Caco-2 (cell line): Measurements from ENCODE around the gene MREG. TPM values are rescaled to one million over a fixed set of nuclear protein-coding genes. Genes with fewer than 3 reads are reported as not detected.

Source experiments
- BruUV-seq: library from RNA; stranded (reverse); fragments of 400-500 nt; replicated peaks from 2 replicates; lab custom pipeline; 2021; lab: Mats Ljungman, UMichigan
- CTCF ChIA-PET: fragments of 300-600 bp; sonication (Branson Sonifier 250); formaldehyde crosslinking; loops from one replicate; lab custom pipeline; 2022; ENCODE audit warnings: antibody characterized with exemption; lab: Charles Lee
- POLR2A ChIA-PET: fragments of 300-600 bp; sonication (Branson Sonifier 250); formaldehyde crosslinking; loops from one replicate; lab custom pipeline; 2022; ENCODE audit warnings: antibody characterized with exemption; lab: Charles Lee
- DNase-seq, 2 experiments: peaks; one replicate each; pipeline versions ENCODE4 v3.0.0 to v3.0.0-alpha.2; 2020 to 2022
- H3K27me3 ChIP-seq: replicated peaks from 2 replicates; pipeline ENCODE4 v1.6.0; 2011; ENCODE audit warnings: low read length; ENCODE audit not compliant: control insufficient read depth, insufficient read depth
- H3K36me3 ChIP-seq: 2 replicates; pipeline ENCODE4 v1.5.1; 2011; ENCODE audit warnings: low read length; ENCODE audit not compliant: control insufficient read depth, insufficient read depth
- H3K4me1 ChIP-seq: fragments of 250-450 bp; sonication (Bioruptor Pico); 2 replicates; pipeline ENCODE4 v1.5.1; 2020; ENCODE audit warnings: mild to moderate bottlenecking
- H3K4me3 ChIP-seq: 2 replicates; pipeline ENCODE4 v1.5.1; 2011; ENCODE audit warnings: low read depth, mild to moderate bottlenecking, control low read depth, low read length
- H3K9me3 ChIP-seq: fragments of 250-450 bp; sonication (Bioruptor Pico); 2 replicates; pipeline ENCODE4 v1.5.1; 2020; ENCODE audit warnings: mild to moderate bottlenecking, moderate library complexity
- H3K27ac Mint-ChIP-seq: one replicate; pipeline ENCODE4 v1.8.0; 2022; ENCODE audit warnings: mixed read lengths; ENCODE audit not compliant: unreplicated experiment
- H3K27me3 Mint-ChIP-seq: one replicate; pipeline ENCODE4 v1.8.0; 2022; ENCODE audit warnings: mixed read lengths; ENCODE audit not compliant: insufficient read depth, unreplicated experiment
- H3K36me3 Mint-ChIP-seq: one replicate; pipeline ENCODE4 v1.8.0; 2022; ENCODE audit warnings: mild to moderate bottlenecking, mixed read lengths; ENCODE audit not compliant: insufficient read depth, unreplicated experiment
- H3K4me1 Mint-ChIP-seq: one replicate; pipeline ENCODE4 v1.8.0; 2022; ENCODE audit warnings: low read depth, mixed read lengths; ENCODE audit not compliant: unreplicated experiment
- H3K4me3 Mint-ChIP-seq: one replicate; pipeline ENCODE4 v1.8.0; 2022; ENCODE audit warnings: mild to moderate bottlenecking, moderate library complexity, mixed read lengths; ENCODE audit not compliant: unreplicated experiment
- H3K9me3 Mint-ChIP-seq: one replicate; pipeline ENCODE4 v1.8.0; 2022; ENCODE audit warnings: mixed read lengths; ENCODE audit not compliant: unreplicated experiment
- CTCF ChIP-seq, 2 experiments: fragments of 200-600 bp in 1 of 2; IDR thresholded peaks; 1 replicate in 1 of 2; 2 replicates in 1 of 2; pipeline versions ENCODE4 v1.5.1 to v1.8.0; 2011 to 2022; ENCODE audit warnings: antibody characterized with exemption in 1 of 2, control low read depth in 1 of 2, inconsistent platforms in 1 of 2, low read depth in 1 of 2, low read length in 1 of 2, mild to moderate bottlenecking in 1 of 2, moderate library complexity in 1 of 2; ENCODE audit not compliant: insufficient read depth in 1 of 2, severe bottlenecking in 1 of 2, unreplicated experiment in 1 of 2
- intact Hi-C: fragments of 100-400 bp; cut with micrococcal nuclease; formaldehyde crosslinking; loops from one replicate; pipeline ENCODE4 v1.10.0; 2022; ENCODE audit not compliant: unreplicated experiment
- total RNA-seq: library from RNA; stranded (reverse); gene quantifications from 2 replicates; pipeline ENCODE4 v1.2.3, GENCODE V29; 2022

The MREG gene
- total RNA-seq, 1 experiment from 2014 or later = 43.8 TPM

- Histone ChIP-seq H3K27me3 (no peaks in the 10 kb centered on the region), H3K9me3 (no peaks in the 10 kb centered on the region), H3K4me1 (peaks cover 23% of the 10 kb centered on the region), H3K4me3 (no peak overlapping the region), H3K36me3 (no peaks in the 10 kb centered on the region)
- TF ChIP-seq CTCF (IDR thresholded peaks at IDR 0.05; ENCODE audit: insufficient read depth in 1 of 2, low read depth in 1 of 2, low read length in 1 of 2, severe bottlenecking in 1 of 2, unreplicated experiment in 1 of 2) = no peak
- Mint-ChIP-seq H3K27me3 (no peaks in the 10 kb centered on the region), H3K4me3 (no peak overlapping the region), H3K36me3 (peaks cover 16% of the 10 kb centered on the region), H3K27ac (no peak overlapping the region), H3K9me3 (no peaks in the 10 kb centered on the region), H3K4me1 (peaks cover 38% of the 10 kb centered on the region)
- intact Hi-C loops = loop anchor here (2.0 to 5.0 kb wide), 3 partner anchors 209 to 919 kb away; partner anchors contain the start of gene FN1
- no TSS peak for BruUV-seq
- no peak for DNase-seq
- ChIA-PET POLR2A (no interaction called here), CTCF (no interaction called here)
Measured at GRCh38 chr2:215921895-215922294, 91.5 kb downstream of the MREG start.

GRCh38 chr2:215920244-215921100, 92.9 kb downstream of the MREG start:
- no TSS peak for BruUV-seq
- H3K27ac Mint-ChIP-seq = peak overlapping the region; percentile 45
- H3K4me1 Mint-ChIP-seq = peaks cover 34% of the 10 kb centered on the region

More at GRCh38 chr2:215920244-215921100, 92.9 kb downstream of the MREG start:
- Histone ChIP-seq H3K9me3 (no peaks in the 10 kb centered on the region), H3K27me3 (no peaks in the 10 kb centered on the region), H3K4me3 (no peak overlapping the region), H3K4me1 (peaks cover 23% of the 10 kb centered on the region), H3K36me3 (no peaks in the 10 kb centered on the region)
- Mint-ChIP-seq H3K4me3 (no peak overlapping the region), H3K9me3 (no peaks in the 10 kb centered on the region), H3K27me3 (no peaks in the 10 kb centered on the region), H3K36me3 (peaks cover 15% of the 10 kb centered on the region)
- ChIA-PET POLR2A (no interaction called here), CTCF (interaction anchor here (0.5 to 1.6 kb wide), 2 partner anchors 11 to 642 kb away, joined by 4 to 5 read pairs; no protein-coding TSS in a partner anchor)
- TF ChIP-seq CTCF (IDR thresholded peaks at IDR 0.05; ENCODE audit: insufficient read depth in 1 of 2, low read depth in 1 of 2, low read length in 1 of 2, severe bottlenecking in 1 of 2, unreplicated experiment in 1 of 2) = peak; percentile 88 to 91
- intact Hi-C loops = loop anchor here (1.0 to 5.0 kb wide), 9 partner anchors 93 to 918 kb away; partner anchors contain the start of gene FN1
- DNase-seq = peak; percentile 71 to 83
